Measurements from ENCODE around the gene GPRC5A.

Gene GPRC5A

GRCh38 chr12:12960639-12961209, 69.4 kb downstream of the GPRC5A start:
- Histone ChIP-seq H3K36me3 (replicated peaks) (no peaks in the 10 kb centered on the region), H3K27ac (no peak overlapping the region), H3K4me3 (ENCODE audit: low read depth, low read length) (no peak overlapping the region), H3K27me3 (replicated peaks) (no peaks in the 10 kb centered on the region)
- in situ Hi-C loops (cut with HindIII; ENCODE audit: low pct_ligation_motif_present, low sequenced_read_pairs): no loop called here
- TF ChIP-seq CTCF (IDR thresholded peaks at IDR 0.05; ENCODE audit: low read depth, low read length, missing control alignments): no peak
- no peak for DNase-seq

GRCh38 chr12:12964255-12964654, 72.9 kb downstream of the GPRC5A start:
- Histone ChIP-seq H3K4me3 (ENCODE audit: low read depth, low read length) (no peak overlapping the region), H3K36me3 (replicated peaks) (no peaks in the 10 kb centered on the region), H3K27me3 (replicated peaks) (no peaks in the 10 kb centered on the region), H3K27ac (no peak overlapping the region)
- in situ Hi-C loops (cut with HindIII; ENCODE audit: low pct_ligation_motif_present, low sequenced_read_pairs): no loop called here
- no peak for TF ChIP-seq CTCF (IDR thresholded peaks at IDR 0.05; ENCODE audit: low read depth, low read length, missing control alignments)
- no peak for DNase-seq

- TF ChIP-seq CTCF (IDR thresholded peaks at IDR 0.05; ENCODE audit: low read depth, low read length, missing control alignments): no peak
- DNase-seq: no peak
- no peak overlapping the region for H3K27ac ChIP-seq
- H3K4me3 ChIP-seq (ENCODE audit: low read depth, low read length): no peak overlapping the region
- in situ Hi-C loops (cut with HindIII; ENCODE audit: low pct_ligation_motif_present, low sequenced_read_pairs): no loop called here
- H3K27me3 ChIP-seq (replicated peaks): no peaks in the 10 kb centered on the region
- H3K36me3 ChIP-seq (replicated peaks): no peaks in the 10 kb centered on the region
These were observed 74.5 kb downstream of the GPRC5A start for GRCh38 chr12:12965836-12966235.
